Measurements from ENCODE around the gene TAL1.
"Not testable (repeated sequence)": the region's sequence is repeated elsewhere in the genome, so short reads cannot be mapped to it uniquely, and the experiment has no call there.

TAL1 gene

DNA sequence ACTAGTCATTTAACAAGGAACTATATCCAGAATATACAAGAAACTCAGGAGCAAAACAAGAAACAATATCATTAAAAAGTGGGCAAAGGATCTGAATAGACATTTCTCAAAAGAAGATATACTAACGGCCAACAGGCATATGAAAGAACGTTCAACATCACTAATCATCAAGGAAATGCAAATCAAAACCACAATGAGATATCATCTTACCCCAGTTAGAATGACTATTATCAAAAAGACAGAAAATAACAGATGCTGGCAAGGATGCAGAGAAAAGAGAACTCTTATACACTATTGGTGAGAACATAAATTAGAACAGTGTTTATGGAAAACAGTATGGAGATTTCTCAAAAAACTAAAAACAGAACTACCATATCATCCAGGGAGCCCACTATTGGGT is 28.5 kb downstream of the TAL1 start:
- H3K27me3 ChIP-seq (ENCODE audit: control insufficient read depth, insufficient read depth, low read length); H3K27ac ChIP-seq (ENCODE audit: low read depth, low read length); H3K36me3 ChIP-seq (ENCODE audit: control insufficient read depth, insufficient read depth, low read length); H3K4me3 ChIP-seq (ENCODE audit: low read length); H3K9ac ChIP-seq (ENCODE audit: low read length); H3K4me1 ChIP-seq (ENCODE audit: control insufficient read depth, insufficient read depth, low read length): not testable (repeated sequence)

DNA sequence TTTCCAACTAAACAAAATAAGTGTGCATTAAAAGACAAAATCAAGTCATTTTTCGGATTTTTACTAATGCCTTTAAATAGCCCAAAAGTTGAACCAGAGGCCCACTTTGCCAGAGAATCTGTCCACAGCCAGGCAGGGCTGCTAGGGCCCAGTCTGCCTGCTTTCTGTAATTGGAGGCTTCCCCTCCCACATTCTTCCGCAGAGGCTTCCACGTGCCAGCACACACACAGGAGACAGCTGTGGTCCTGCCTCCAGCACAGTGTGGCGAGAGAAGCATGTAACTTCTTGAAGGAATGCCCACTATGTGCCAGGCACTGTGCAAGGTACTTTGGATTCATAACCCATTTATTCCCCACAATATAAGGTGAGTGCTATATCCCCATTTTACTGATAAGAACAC is 30.8 kb downstream of the TAL1 start:
- Histone ChIP-seq H3K36me3 (ENCODE audit: control insufficient read depth, insufficient read depth, low read length) (no peaks in the 10 kb centered on the region), H3K27me3 (ENCODE audit: control insufficient read depth, insufficient read depth, low read length) (no peaks in the 10 kb centered on the region), H3K4me1 (ENCODE audit: control insufficient read depth, insufficient read depth, low read length) (no peaks in the 10 kb centered on the region), H3K27ac (ENCODE audit: low read depth, low read length) (no peak overlapping the region), H3K4me3 (ENCODE audit: low read length) (no peak overlapping the region), H3K9ac (ENCODE audit: low read length) (no peak overlapping the region)

- no peak overlapping the region for H3K27ac ChIP-seq (ENCODE audit: low read depth, low read length)
- no peaks in the 10 kb centered on the region for H3K4me1 ChIP-seq (ENCODE audit: control insufficient read depth, insufficient read depth, low read length)
- no peak overlapping the region for H3K4me3 ChIP-seq (ENCODE audit: low read length)
- H3K27me3 ChIP-seq (ENCODE audit: control insufficient read depth, insufficient read depth, low read length): no peaks in the 10 kb centered on the region
- no peaks in the 10 kb centered on the region for H3K36me3 ChIP-seq (ENCODE audit: control insufficient read depth, insufficient read depth, low read length)
- no peak overlapping the region for H3K9ac ChIP-seq (ENCODE audit: low read length)
These were observed 33.8 kb downstream of the TAL1 start for GRCh38 chr1:47198214-47198613.

- H3K27ac ChIP-seq (ENCODE audit: low read depth, low read length): no peak overlapping the region
- H3K4me3 ChIP-seq (ENCODE audit: low read length): no peak overlapping the region
- H3K4me1 ChIP-seq (ENCODE audit: control insufficient read depth, insufficient read depth, low read length): no peaks in the 10 kb centered on the region
- no peaks in the 10 kb centered on the region for H3K27me3 ChIP-seq (ENCODE audit: control insufficient read depth, insufficient read depth, low read length)
- H3K9ac ChIP-seq (ENCODE audit: low read length): no peak overlapping the region
- H3K36me3 ChIP-seq (ENCODE audit: control insufficient read depth, insufficient read depth, low read length): no peaks in the 10 kb centered on the region
These were observed 35.4 kb downstream of the TAL1 start for GRCh38 chr1:47196622-47197021.

DNA sequence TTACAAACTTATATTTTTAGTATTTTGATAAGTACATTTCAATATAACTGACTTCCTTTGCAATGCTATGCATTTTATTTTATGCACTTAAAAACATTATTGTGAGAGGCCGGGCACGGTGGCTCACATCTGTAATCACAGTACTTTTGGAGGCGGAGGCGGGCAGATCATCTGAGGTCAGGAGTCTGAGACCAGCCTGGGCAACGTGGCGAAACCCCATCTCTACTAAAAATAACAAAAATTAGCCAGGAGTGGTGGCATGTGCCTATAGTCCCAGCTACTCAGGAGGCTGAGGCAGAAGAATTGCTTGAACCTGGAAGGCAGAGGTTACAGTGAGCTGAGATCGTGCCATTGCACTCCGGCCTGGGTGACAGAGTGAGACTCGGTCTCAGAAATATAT is 36.0 kb downstream of the TAL1 start:
- not testable (repeated sequence) for H3K27me3 ChIP-seq (ENCODE audit: control insufficient read depth, insufficient read depth, low read length); H3K36me3 ChIP-seq (ENCODE audit: control insufficient read depth, insufficient read depth, low read length)

DNA sequence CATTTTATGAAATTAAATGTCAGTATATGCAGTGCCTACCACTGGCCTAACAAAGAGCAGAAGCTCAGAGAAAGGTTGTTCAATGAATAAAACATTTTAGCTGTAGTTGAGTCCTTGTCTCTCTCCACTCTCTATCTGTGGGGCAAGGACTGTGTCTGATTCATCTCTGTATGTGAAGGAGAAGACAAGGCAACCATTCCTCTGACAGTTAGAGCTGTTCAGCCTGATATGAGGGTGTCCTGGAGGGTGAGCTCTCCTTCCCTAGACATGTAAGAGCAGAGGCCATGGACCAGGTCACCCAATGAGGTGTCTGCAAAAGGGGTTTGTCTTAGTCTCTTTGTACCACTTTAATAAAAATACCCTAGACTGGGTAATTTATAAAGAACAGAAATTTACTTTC is 37.7 kb downstream of the TAL1 start:
- Histone ChIP-seq H3K27ac (ENCODE audit: low read depth, low read length) (no peak overlapping the region), H3K36me3 (ENCODE audit: control insufficient read depth, insufficient read depth, low read length) (no peaks in the 10 kb centered on the region), H3K9ac (ENCODE audit: low read length) (no peak overlapping the region), H3K4me3 (ENCODE audit: low read length) (no peak overlapping the region), H3K4me1 (ENCODE audit: control insufficient read depth, insufficient read depth, low read length) (no peaks in the 10 kb centered on the region), H3K27me3 (ENCODE audit: control insufficient read depth, insufficient read depth, low read length) (no peaks in the 10 kb centered on the region)

More for the DNA sequence above, 36.0 kb downstream of the TAL1 start:
- not testable (repeated sequence) for H3K4me1 ChIP-seq (ENCODE audit: control insufficient read depth, insufficient read depth, low read length); H3K27ac ChIP-seq (ENCODE audit: low read depth, low read length); H3K4me3 ChIP-seq (ENCODE audit: low read length); H3K9ac ChIP-seq (ENCODE audit: low read length)

DNA sequence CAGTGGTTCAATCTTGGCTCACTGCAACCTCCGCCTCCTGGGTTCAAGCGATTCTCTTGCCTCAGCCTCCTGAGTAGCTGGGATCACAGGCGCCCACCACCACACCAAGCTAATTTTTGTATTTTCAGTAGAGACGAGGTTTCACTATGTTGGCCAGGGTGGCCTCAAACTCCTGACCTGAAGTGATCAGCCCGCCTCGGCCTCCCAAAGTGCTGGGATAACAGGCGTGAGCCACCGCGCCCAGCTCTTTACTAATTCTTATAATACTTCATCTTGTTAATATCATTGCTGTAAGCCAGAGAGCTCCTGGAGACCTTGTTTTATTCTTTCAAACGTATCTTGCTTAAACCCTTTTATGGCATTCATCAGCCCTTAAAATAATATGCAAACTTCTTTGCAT is 38.5 kb downstream of the TAL1 start:
- not testable (repeated sequence) for H3K4me1 ChIP-seq (ENCODE audit: control insufficient read depth, insufficient read depth, low read length); H3K9ac ChIP-seq (ENCODE audit: low read length); H3K27ac ChIP-seq (ENCODE audit: low read depth, low read length); H3K27me3 ChIP-seq (ENCODE audit: control insufficient read depth, insufficient read depth, low read length); H3K36me3 ChIP-seq (ENCODE audit: control insufficient read depth, insufficient read depth, low read length); H3K4me3 ChIP-seq (ENCODE audit: low read length)

- H3K9ac ChIP-seq (ENCODE audit: low read length): no peak overlapping the region
- no peaks in the 10 kb centered on the region for H3K36me3 ChIP-seq (ENCODE audit: control insufficient read depth, insufficient read depth, low read length)
- H3K27ac ChIP-seq (ENCODE audit: low read depth, low read length): no peak overlapping the region
- H3K27me3 ChIP-seq (ENCODE audit: control insufficient read depth, insufficient read depth, low read length): no peaks in the 10 kb centered on the region
- no peak overlapping the region for H3K4me3 ChIP-seq (ENCODE audit: low read length)
- no peaks in the 10 kb centered on the region for H3K4me1 ChIP-seq (ENCODE audit: control insufficient read depth, insufficient read depth, low read length)
These were observed 39.3 kb downstream of the TAL1 start for GRCh38 chr1:47192458-47193384.

DNA sequence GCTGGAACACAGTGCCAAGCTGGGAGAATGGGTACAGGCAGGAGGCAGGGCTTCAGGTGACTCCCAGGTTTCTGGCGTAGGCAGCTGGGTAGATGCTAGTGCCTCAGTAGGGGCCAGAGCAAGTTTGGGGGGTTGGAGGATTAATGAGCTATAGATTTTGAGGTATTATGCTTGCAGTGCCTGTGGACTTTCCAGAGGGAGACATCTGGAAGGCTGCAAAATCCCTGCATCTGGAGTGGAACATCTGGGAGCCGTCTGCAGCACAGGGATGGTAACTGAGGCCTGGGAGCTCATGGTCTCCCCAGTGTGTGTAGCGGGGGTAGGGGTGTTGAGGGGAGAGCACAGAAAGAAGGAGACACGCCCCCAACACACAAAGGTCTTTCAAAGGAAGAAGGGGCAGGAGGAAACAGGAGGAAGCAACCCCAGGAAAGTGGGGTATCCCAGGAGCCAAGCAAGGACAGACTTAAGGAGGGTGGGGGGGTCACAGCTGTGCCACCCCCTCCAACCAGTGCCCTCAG is 40.0 kb downstream of the TAL1 start:
- no peak overlapping the region for H3K9ac ChIP-seq (ENCODE audit: low read length)

DNA sequence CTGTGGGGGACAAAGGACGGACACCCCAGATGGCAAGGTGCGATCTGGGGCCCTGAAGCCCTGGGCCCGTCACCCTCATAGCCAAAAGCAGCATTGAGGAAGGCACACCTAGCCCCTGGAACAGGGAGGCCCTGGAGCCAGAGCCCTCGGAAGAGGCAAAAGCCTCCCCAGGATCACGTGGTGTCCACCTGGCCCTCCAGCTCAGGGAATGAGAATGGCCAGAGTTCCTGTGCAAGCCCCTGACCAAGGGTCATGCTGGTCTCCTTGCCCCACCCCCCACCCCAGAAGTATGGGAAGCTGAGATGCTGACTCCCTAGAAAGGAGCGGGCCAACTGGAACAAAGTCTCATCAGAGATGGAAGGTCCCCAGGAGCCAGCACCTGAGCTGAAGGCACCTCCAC is 41.2 kb downstream of the TAL1 start:
- H3K27ac ChIP-seq (ENCODE audit: low read depth, low read length): no peak overlapping the region
- H3K4me3 ChIP-seq (ENCODE audit: low read length): no peak overlapping the region
- no peaks in the 10 kb centered on the region for H3K27me3 ChIP-seq (ENCODE audit: control insufficient read depth, insufficient read depth, low read length)
- H3K4me1 ChIP-seq (ENCODE audit: control insufficient read depth, insufficient read depth, low read length): no peaks in the 10 kb centered on the region
- H3K9ac ChIP-seq (ENCODE audit: low read length): no peak overlapping the region
- H3K36me3 ChIP-seq (ENCODE audit: control insufficient read depth, insufficient read depth, low read length): no peaks in the 10 kb centered on the region

More for the DNA sequence above, 40.0 kb downstream of the TAL1 start:
- H3K4me1 ChIP-seq (ENCODE audit: control insufficient read depth, insufficient read depth, low read length): no peaks in the 10 kb centered on the region
- H3K36me3 ChIP-seq (ENCODE audit: control insufficient read depth, insufficient read depth, low read length): no peaks in the 10 kb centered on the region
- no peak overlapping the region for H3K27ac ChIP-seq (ENCODE audit: low read depth, low read length)
- no peaks in the 10 kb centered on the region for H3K27me3 ChIP-seq (ENCODE audit: control insufficient read depth, insufficient read depth, low read length)
- H3K4me3 ChIP-seq (ENCODE audit: low read length): no peak overlapping the region

- Histone ChIP-seq H3K36me3 (ENCODE audit: control insufficient read depth, insufficient read depth, low read length) (no peaks in the 10 kb centered on the region), H3K27ac (ENCODE audit: low read depth, low read length) (no peak overlapping the region), H3K4me3 (ENCODE audit: low read length) (no peak overlapping the region), H3K9ac (ENCODE audit: low read length) (no peak overlapping the region), H3K27me3 (ENCODE audit: control insufficient read depth, insufficient read depth, low read length) (no peaks in the 10 kb centered on the region), H3K4me1 (ENCODE audit: control insufficient read depth, insufficient read depth, low read length) (no peaks in the 10 kb centered on the region)
These were observed 41.5 kb downstream of the TAL1 start for GRCh38 chr1:47190509-47190855.

- peak within 1 kb of the TSS; percentile 26 for H3K4me3 ChIP-seq (ENCODE audit: low read length)
- no peaks in the 10 kb centered on the region for H3K27me3 ChIP-seq (ENCODE audit: control insufficient read depth, insufficient read depth, low read length)
- no peaks in the 10 kb centered on the region for H3K4me1 ChIP-seq (ENCODE audit: control insufficient read depth, insufficient read depth, low read length)
- H3K9ac ChIP-seq (ENCODE audit: low read length): peak within 1 kb of the TSS; percentile 34
- H3K36me3 ChIP-seq (ENCODE audit: control insufficient read depth, insufficient read depth, low read length): no peaks in the 10 kb centered on the region
- no peak within 1 kb of the TSS for H3K27ac ChIP-seq (ENCODE audit: low read depth, low read length)
These were observed 42.0 kb downstream of the TAL1 start, which contains the start of gene PDZK1IP1 for GRCh38 chr1:47189844-47190508. PDZK1IP1 (minus strand) TSS chr1:47190036; CDS start chr1:47189932, 104 bp downstream.
